K562 (cell line): Measurements from ENCODE around the gene SCAMP3. TPM values are rescaled to one million over a fixed set of nuclear protein-coding genes. Genes with fewer than 3 reads are reported as not detected.

Source experiments
- ATF1 ChIP-seq, 2 experiments: fragments of 450-650 bp in 1 of 2; IDR thresholded peaks; 2 replicates each; pipeline ENCODE4 v1.6.1; 2016; ENCODE audit warnings: missing compliant biosample characterization in 1 of 2, missing genetic modification characterization in 1 of 2
- CHCHD3 ChIP-seq: fragments of 250-450 bp; sonication (Bioruptor Pico); IDR thresholded peaks from 2 replicates; pipeline ENCODE4 v2.1.2; 2022; ENCODE audit warnings: mild to moderate bottlenecking
- DDX20 ChIP-seq: fragments of 450-650 bp; IDR thresholded peaks from 2 replicates; pipeline ENCODE4 v1.6.1; 2016; ENCODE audit warnings: missing genetic modification characterization, low read depth, mild to moderate bottlenecking, missing compliant biosample characterization, moderate library complexity
- ETV5 ChIP-seq: sonication (generic); formaldehyde crosslinking; IDR thresholded peaks from 2 replicates; pipeline ENCODE4 v1.4.0; 2020; ENCODE audit warnings: low read depth, mild to moderate bottlenecking, missing genetic modification reagents
- KDM5B ChIP-seq: fragments of 200-600 bp; sonication (generic); IDR thresholded peaks from 2 replicates; pipeline ENCODE4 v1.6.1; 2012; ENCODE audit warnings: low read depth, mild to moderate bottlenecking, moderate library complexity, low read length, control low read depth, inconsistent platforms; ENCODE audit not compliant: insufficient replicate concordance
- MYC ChIP-seq, 2 experiments: fragments of 250-450 bp in 1 of 2; sonication (Bioruptor Pico) in 1 of 2; IDR thresholded peaks; 2 replicates each; pipeline versions ENCODE4 v1.5.1 to v1.6.1; 2012 to 2021; ENCODE audit warnings: low read depth in 2 of 2, borderline replicate concordance in 1 of 2, improper control_type of control experiment in 1 of 2, low read length in 1 of 2, mild to moderate bottlenecking in 1 of 2, moderate library complexity in 1 of 2
- PHF20 ChIP-seq: fragments of 450-650 bp; IDR thresholded peaks from 2 replicates; pipeline ENCODE4 v1.6.1; 2018; ENCODE audit not compliant: partially characterized antibody
- SLC30A9 ChIP-seq: fragments of 250-450 bp; sonication (Bioruptor Pico); IDR thresholded peaks from 2 replicates; pipeline ENCODE4 v1.8.0; 2022; ENCODE audit warnings: mild to moderate bottlenecking, moderate library complexity
- SMAD3 ChIP-seq: fragments of 450-650 bp; formaldehyde crosslinking; conservative IDR thresholded peaks from 2 replicates; pipeline ENCODE4 v1.4.0; 2020; ENCODE audit warnings: mild to moderate bottlenecking
- SMARCA4 ChIP-seq: fragments of 450-650 bp; IDR thresholded peaks from 2 replicates; pipeline ENCODE4 v1.6.1; 2016
- SOX6 ChIP-seq: fragments of 450-650 bp; IDR thresholded peaks from 2 replicates; pipeline ENCODE4 v1.6.1; 2014; ENCODE audit warnings: mild to moderate bottlenecking
- TCF3 ChIP-seq: sonication (generic); formaldehyde crosslinking; IDR thresholded peaks from 2 replicates; pipeline ENCODE4 v1.4.0; 2020; ENCODE audit warnings: mild to moderate bottlenecking, missing genetic modification reagents
- ZBED1 ChIP-seq: IDR thresholded peaks from 2 replicates; pipeline ENCODE4 v1.6.1; 2014
- ZNF146 ChIP-seq: IDR thresholded peaks from one replicate; pipeline ENCODE4 v1.6.1; 2018; ENCODE audit warnings: missing compliant biosample characterization; ENCODE audit not compliant: unreplicated experiment
- ZNF165 ChIP-seq: fragments of 250-450 bp; sonication (Bioruptor Pico); IDR thresholded peaks from 2 replicates; pipeline ENCODE4 v1.4.0; 2020; ENCODE audit warnings: borderline replicate concordance
- ZNF232 ChIP-seq: sonication (generic); formaldehyde crosslinking; IDR thresholded peaks from 2 replicates; pipeline ENCODE4 v1.8.0; 2022; ENCODE audit warnings: mild to moderate bottlenecking, missing genetic modification reagents
- ZNF766 ChIP-seq: fragments of 200-800 bp; sonication (Bioruptor generic); conservative IDR thresholded peaks from 2 replicates; pipeline ENCODE4 v1.6.1; 2016; ENCODE audit warnings: missing genetic modification characterization, missing compliant biosample characterization
- ZSCAN32 ChIP-seq: fragments of 450-650 bp; formaldehyde crosslinking; IDR thresholded peaks from 2 replicates; pipeline ENCODE4 v1.4.0; 2020; ENCODE audit warnings: mild to moderate bottlenecking, moderate library complexity
- polyA plus RNA-seq, 8 experiments: library from polyadenylated mRNA; depleted of rRNA in 4 of 8; stranded (reverse) in 5 of 8; unstranded in 3 of 8; fragments of >200 nt; fragmentation: Nextera tagmentation in 2 of 8; fragmentation: Illumina TruSeq in 1 of 8; extraction: Ambion mirVana in 2 of 8; extraction: Trizol in 1 of 8; gene quantifications; 2 replicates each; pipeline versions ENCODE4 v1.2.1 to v1.2.3, GENCODE V29; 2011 to 2014; ENCODE audit warnings: inconsistent platforms in 1 of 8, missing spikeins in 1 of 8
- total RNA-seq, 7 experiments: library from RNA; depleted of rRNA in 6 of 7; stranded (reverse); fragments of >200 nt in 6 of 7; fragmentation: Illumina TruSeq in 2 of 7; extraction: Trizol in 2 of 7; gene quantifications; 2 replicates each; pipeline versions ENCODE4 v1.2.1 to v1.2.3, GENCODE V29; 2011 to 2021; ENCODE audit warnings: low replicate concordance in 1 of 7
- TF ChIP-seq, protein P1 (sequence below): fragments of 450-650 bp; formaldehyde crosslinking; IDR thresholded peaks from 2 replicates; pipeline ENCODE4 v1.4.0; 2020; ENCODE audit warnings: mild to moderate bottlenecking, moderate library complexity
- TF ChIP-seq, protein P2 (sequence below): fragments of 250-450 bp; sonication (Bioruptor Pico); IDR thresholded peaks from 2 replicates; pipeline ENCODE4 v1.4.0; 2020; ENCODE audit warnings: mild to moderate bottlenecking
- TF ChIP-seq, protein P3 (sequence below): sonication (generic); formaldehyde crosslinking; IDR thresholded peaks from 2 replicates; pipeline ENCODE4 v1.8.0; 2022; ENCODE audit warnings: missing genetic modification reagents, mild to moderate bottlenecking, borderline replicate concordance
- TF ChIP-seq, protein P4 (sequence below): fragments of 450-650 bp; formaldehyde crosslinking; IDR thresholded peaks from 2 replicates; pipeline ENCODE4 v1.4.0; 2020; ENCODE audit warnings: mild to moderate bottlenecking, mixed read lengths

Gene SCAMP3
- total and polyA plus RNA-seq, 9 of the 15 experiments (the other 6 are each of a cell fraction or from before 2014, with no cell fraction given): 14.2 to 131 (median 86.1) TPM

DNA sequence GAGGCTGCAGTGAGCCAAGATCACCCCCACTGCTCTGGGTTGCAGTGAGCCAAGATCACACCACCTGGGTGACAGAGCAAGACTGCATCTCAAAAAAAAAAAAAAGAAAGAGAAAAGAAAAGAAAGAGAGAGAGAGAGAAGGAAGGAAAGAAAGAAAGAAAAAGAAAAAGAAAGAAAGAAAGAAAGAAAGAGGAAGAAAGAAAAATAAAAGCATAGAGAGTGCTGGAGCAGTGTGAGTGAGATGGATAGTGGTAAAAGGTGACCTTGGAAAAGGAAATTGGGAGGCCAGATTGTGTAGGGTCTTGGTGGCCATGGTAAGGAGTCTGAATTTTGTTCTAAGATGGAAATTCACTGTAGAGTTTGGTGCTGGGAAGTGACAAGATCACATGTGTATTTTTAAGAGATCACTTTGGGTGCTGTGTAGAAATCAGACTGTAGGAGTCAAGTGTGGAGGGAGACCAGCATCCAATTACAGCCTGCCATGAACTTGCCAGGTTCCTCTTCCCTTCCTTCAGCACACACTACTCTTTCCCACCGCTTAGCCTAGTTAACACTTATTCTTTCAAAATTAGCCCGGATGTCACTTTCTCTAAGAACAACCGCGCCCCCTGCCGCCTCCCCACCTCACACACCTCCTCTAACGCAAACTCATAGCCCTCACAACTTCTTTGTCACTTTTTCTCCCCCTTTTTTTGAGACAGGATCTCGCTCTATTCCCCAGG lies 35.8 kb downstream of the SCAMP3 start (continued):
- TF ChIP-seq ZSCAN32 (no peak), ZNF146 (no peak), CHCHD3 (CRISPR knock-in tag) (no peak), ZNF232 (CRISPR knock-in tag) (no peak), ETV5 (CRISPR knock-in tag) (peak; percentile 78), ZNF165 (no peak), DDX20 (tag) (no peak), ZBED1 (no peak), SMARCA4 (peak; percentile 55; the same call in 1 of the 2 replicates), MYC (IDR thresholded peaks at IDR 0.05; ENCODE audit: low read depth, low read length) (peak; percentile 54; the same call in 1 of the 2 replicates), MYC (CRISPR knock-in tag; IDR thresholded peaks at IDR 0.05; ENCODE audit: borderline replicate concordance, low read depth) (no peak), TCF3 (no peak), PHF20 (no peak), SLC30A9 (CRISPR knock-in tag) (no peak), SOX6 (no peak; the same call in 1 of the 2 replicates), ZNF766 (peak; percentile 23; the same call in 1 of the 2 replicates), KDM5B (no peak), SMAD3 (no peak), ATF1 (CRISPR knock-in tag; IDR thresholded peaks at IDR 0.05) (no peak), ATF1 (tag; IDR thresholded peaks at IDR 0.05) (no peak)
- TF ChIP-seq, protein P1, sequence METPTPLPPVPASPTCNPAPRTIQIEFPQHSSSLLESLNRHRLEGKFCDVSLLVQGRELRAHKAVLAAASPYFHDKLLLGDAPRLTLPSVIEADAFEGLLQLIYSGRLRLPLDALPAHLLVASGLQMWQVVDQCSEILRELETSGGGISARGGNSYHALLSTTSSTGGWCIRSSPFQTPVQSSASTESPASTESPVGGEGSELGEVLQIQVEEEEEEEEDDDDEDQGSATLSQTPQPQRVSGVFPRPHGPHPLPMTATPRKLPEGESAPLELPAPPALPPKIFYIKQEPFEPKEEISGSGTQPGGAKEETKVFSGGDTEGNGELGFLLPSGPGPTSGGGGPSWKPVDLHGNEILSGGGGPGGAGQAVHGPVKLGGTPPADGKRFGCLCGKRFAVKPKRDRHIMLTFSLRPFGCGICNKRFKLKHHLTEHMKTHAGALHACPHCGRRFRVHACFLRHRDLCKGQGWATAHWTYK (CRISPR knock-in tag): no peak
- TF ChIP-seq, protein P2, sequence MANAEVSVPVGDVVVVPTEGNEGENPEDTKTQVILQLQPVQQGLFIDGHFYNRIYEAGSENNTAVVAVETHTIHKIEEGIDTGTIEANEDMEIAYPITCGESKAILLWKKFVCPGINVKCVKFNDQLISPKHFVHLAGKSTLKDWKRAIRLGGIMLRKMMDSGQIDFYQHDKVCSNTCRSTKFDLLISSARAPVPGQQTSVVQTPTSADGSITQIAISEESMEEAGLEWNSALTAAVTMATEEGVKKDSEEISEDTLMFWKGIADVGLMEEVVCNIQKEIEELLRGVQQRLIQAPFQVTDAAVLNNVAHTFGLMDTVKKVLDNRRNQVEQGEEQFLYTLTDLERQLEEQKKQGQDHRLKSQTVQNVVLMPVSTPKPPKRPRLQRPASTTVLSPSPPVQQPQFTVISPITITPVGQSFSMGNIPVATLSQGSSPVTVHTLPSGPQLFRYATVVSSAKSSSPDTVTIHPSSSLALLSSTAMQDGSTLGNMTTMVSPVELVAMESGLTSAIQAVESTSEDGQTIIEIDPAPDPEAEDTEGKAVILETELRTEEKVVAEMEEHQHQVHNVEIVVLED: no peak
- TF ChIP-seq, protein P3, sequence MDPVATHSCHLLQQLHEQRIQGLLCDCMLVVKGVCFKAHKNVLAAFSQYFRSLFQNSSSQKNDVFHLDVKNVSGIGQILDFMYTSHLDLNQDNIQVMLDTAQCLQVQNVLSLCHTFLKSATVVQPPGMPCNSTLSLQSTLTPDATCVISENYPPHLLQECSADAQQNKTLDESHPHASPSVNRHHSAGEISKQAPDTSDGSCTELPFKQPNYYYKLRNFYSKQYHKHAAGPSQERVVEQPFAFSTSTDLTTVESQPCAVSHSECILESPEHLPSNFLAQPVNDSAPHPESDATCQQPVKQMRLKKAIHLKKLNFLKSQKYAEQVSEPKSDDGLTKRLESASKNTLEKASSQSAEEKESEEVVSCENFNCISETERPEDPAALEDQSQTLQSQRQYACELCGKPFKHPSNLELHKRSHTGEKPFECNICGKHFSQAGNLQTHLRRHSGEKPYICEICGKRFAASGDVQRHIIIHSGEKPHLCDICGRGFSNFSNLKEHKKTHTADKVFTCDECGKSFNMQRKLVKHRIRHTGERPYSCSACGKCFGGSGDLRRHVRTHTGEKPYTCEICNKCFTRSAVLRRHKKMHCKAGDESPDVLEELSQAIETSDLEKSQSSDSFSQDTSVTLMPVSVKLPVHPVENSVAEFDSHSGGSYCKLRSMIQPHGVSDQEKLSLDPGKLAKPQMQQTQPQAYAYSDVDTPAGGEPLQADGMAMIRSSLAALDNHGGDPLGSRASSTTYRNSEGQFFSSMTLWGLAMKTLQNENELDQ (CRISPR knock-in tag): no peak
- TF ChIP-seq, protein P4, sequence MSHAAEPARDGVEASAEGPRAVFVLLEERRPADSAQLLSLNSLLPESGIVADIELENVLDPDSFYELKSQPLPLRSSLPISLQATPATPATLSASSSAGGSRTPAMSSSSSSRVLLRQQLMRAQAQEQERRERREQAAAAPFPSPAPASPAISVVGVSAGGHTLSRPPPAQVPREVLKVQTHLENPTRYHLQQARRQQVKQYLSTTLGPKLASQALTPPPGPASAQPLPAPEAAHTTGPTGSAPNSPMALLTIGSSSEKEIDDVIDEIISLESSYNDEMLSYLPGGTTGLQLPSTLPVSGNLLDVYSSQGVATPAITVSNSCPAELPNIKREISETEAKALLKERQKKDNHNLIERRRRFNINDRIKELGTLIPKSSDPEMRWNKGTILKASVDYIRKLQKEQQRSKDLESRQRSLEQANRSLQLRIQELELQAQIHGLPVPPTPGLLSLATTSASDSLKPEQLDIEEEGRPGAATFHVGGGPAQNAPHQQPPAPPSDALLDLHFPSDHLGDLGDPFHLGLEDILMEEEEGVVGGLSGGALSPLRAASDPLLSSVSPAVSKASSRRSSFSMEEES (CRISPR knock-in tag): no peak
